Cardiac ventricle fibroblast (primary cell): ENCODE data around the gene MECR. TPM values are rescaled to one million over a fixed set of nuclear protein-coding genes. Genes with fewer than 3 reads are reported as not detected.

Source experiments
- total RNA-seq: library from RNA; depleted of rRNA; stranded (reverse); fragments of >200 nt; gene quantifications from 2 replicates; pipeline ENCODE4 v1.2.3, GENCODE V29; 2015

The MECR gene
- 11.9 and 15.2 TPM in 2 replicates for total RNA-seq

DNA sequence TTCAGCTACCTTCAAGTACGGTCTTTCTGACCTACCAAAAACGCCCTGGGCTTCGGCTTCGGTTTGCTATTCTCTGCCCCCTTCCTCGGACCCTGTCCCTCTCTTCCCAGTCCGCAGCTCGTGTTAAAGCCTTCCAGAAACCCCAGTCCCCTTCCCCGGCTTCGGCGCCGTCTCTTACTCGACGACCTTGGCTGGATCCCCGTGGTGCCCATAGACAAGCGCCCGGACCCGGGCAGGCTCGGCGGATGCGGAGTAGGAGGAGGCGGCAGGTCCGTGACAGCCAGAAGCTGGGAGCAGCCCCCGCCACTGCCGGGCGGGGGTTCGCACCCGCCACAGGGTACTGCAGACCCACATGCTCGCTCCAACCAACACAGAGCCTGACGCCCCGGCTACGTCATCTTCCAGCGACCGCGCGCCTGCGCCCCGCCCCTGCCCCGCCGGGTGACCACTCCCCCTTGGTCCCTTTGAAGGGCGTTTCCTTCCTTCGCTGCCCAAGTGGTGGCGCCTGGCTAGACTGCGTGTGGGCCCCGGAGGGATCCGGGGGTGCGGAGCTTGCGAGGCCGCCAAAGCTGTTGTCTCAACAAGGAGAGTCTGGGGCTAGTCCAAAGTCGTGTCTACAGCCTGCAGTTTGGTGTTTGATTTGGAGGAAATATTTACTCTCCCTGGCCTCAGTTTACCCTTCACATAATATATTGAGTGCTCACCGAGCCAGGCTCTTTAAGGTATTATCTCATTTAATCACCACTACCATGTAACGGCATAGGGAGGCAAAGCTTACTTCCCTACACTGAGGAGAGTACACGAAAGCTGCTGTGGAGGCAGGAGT, at the start of gene MECR:
MECR (minus strand) TSS at position 382 of the 826 bp plus-strand sequence; CDS start at position 354, 28 bp downstream.

DNA sequence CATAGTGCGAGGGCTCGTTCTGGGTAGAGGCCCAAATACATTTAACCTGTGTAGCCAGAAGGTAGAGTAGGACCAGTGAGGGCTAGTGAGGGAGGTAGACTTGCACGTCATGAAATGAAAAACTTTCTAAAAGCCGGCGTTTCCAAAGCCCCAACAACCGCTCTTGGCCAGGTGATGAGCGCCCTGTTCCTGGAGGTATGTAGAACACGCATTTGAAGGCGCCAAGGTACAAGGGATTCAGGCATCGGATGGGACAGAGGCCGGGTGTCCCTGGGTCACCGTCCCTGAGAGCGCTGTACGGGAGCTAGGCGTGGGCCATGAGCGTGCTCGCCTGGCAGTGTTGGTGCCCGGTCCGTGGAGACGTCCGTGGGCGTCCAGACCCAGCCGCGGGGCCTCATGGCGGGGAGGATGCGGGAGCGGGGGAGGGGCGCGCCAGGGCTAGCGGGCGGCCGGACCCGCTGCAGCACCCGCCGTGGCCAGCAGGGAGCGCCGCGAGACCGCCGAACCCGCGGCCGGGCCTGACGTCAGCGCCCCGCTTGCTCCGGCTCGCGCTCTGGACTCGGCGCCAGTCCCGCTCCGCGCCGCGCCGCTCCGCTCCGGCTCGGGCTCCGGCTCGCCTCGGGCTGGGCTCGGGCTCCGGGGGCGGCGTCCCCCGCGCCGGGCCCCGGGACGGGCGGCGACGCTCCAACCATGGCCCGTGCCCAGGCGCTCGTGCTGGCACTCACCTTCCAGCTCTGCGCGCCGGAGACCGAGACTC, 5.4 kb upstream of the MECR start, which contains the start of gene PTPRU:
PTPRU (plus strand) TSS at position 568 of the 757 bp plus-strand sequence; CDS start at position 691, 123 bp downstream.

GRCh38 chr1:29181413-29182225, 49.1 kb downstream of the MECR start, which contains the start of gene SRSF4:
Gene SRSF4, minus strand, starts transcription at chr1:29181900. Its CDS starts 148 bp downstream, at chr1:29181752.

Other genes starting within 250 kb of the MECR start
- 9.2 and 12.5 TPM in 2 replicates for gene TMEM200B, start 107.0 kb downstream of the MECR start, total RNA-seq
- gene SRSF4, start 49.0 kb downstream of the MECR start, total RNA-seq, result 30.5 and 35.0 TPM in 2 replicates
- gene PTPRU, start 5.6 kb upstream of the MECR start, total RNA-seq, result 25.5 and 37.1 TPM in 2 replicates